Ishikawa (cell line): ENCODE data around the gene METRNL.

Experiments used
- CEBPB ChIP-seq: IDR thresholded peaks from 2 replicates; pipeline ENCODE4 v1.6.1; 2012
- CREB1 ChIP-seq: IDR thresholded peaks from 2 replicates; pipeline ENCODE4 v1.6.1; 2012; ENCODE audit warnings: low read depth
- EGR1 ChIP-seq: IDR thresholded peaks from 2 replicates; pipeline ENCODE4 v1.6.1; 2012
- EP300 ChIP-seq: IDR thresholded peaks from 2 replicates; pipeline ENCODE4 v1.6.1; 2012; ENCODE audit warnings: borderline replicate concordance
- FOXM1 ChIP-seq: IDR thresholded peaks from 2 replicates; pipeline ENCODE4 v1.6.1; 2012; ENCODE audit warnings: low read depth, borderline replicate concordance
- MAX ChIP-seq: IDR thresholded peaks from 2 replicates; pipeline ENCODE4 v1.6.1; 2012
- NFIC ChIP-seq: IDR thresholded peaks from 2 replicates; pipeline ENCODE4 v1.6.1; 2012
- RAD21 ChIP-seq: IDR thresholded peaks from 2 replicates; pipeline ENCODE4 v1.6.1; 2012; ENCODE audit warnings: low read depth
- REST ChIP-seq: IDR thresholded peaks from 2 replicates; pipeline ENCODE4 v1.6.1; 2012; ENCODE audit warnings: low read depth, mild to moderate bottlenecking
- TAF1 ChIP-seq: IDR thresholded peaks from 2 replicates; pipeline ENCODE4 v1.6.1; 2012; ENCODE audit warnings: low read depth, mild to moderate bottlenecking
- TCF12 ChIP-seq: IDR thresholded peaks from 2 replicates; pipeline ENCODE4 v1.6.1; 2012; ENCODE audit warnings: low read depth
- TEAD4 ChIP-seq: IDR thresholded peaks from 2 replicates; pipeline ENCODE4 v1.6.1; 2012
- USF1 ChIP-seq: IDR thresholded peaks from 2 replicates; pipeline ENCODE4 v1.6.1; 2012
- YY1 ChIP-seq: IDR thresholded peaks from 2 replicates; pipeline ENCODE4 v1.6.1; 2012; ENCODE audit warnings: low read depth
- ZBTB7A ChIP-seq: IDR thresholded peaks from 2 replicates; pipeline ENCODE4 v1.6.1; 2012; ENCODE audit warnings: low read depth

Gene METRNL

GRCh38 chr17:83116783-83117555 lies 37.6 kb downstream of the METRNL start:
- no peak for TF ChIP-seq FOXM1
- no peak for TF ChIP-seq TAF1
- no peak for TF ChIP-seq MAX
- no peak for TF ChIP-seq REST
- no peak for TF ChIP-seq USF1
- TF ChIP-seq YY1 = no peak
- no peak for TF ChIP-seq NFIC
- no peak for TF ChIP-seq RAD21
- TF ChIP-seq EGR1 = no peak
- no peak for TF ChIP-seq EP300
- TF ChIP-seq CEBPB = no peak
- no peak for TF ChIP-seq TCF12
- TF ChIP-seq TEAD4 = no peak
- TF ChIP-seq CREB1 = no peak
- TF ChIP-seq ZBTB7A = no peak

- no peak for TF ChIP-seq FOXM1
- TF ChIP-seq EP300 = no peak
- no peak for TF ChIP-seq CEBPB
- TF ChIP-seq ZBTB7A = no peak
- no peak for TF ChIP-seq REST
- no peak for TF ChIP-seq NFIC
- no peak for TF ChIP-seq TEAD4
- no peak for TF ChIP-seq YY1
- TF ChIP-seq MAX = no peak
- TF ChIP-seq TCF12 = no peak
Measured at GRCh38 chr17:83117583-83117982, 38.2 kb downstream of the METRNL start.

GRCh38 chr17:83118071-83118841 lies 38.8 kb downstream of the METRNL start:
- TF ChIP-seq YY1 (no peak), TCF12 (no peak), ZBTB7A (no peak), MAX (no peak), TAF1 (no peak), EP300 (no peak)

- no peak for TF ChIP-seq TEAD4
- no peak for TF ChIP-seq ZBTB7A
- no peak for TF ChIP-seq EP300
- no peak for TF ChIP-seq TAF1
- no peak for TF ChIP-seq CEBPB
- TF ChIP-seq REST = no peak
- TF ChIP-seq FOXM1 = no peak
- TF ChIP-seq USF1 = no peak
- no peak for TF ChIP-seq EGR1
- TF ChIP-seq TCF12 = no peak
- no peak for TF ChIP-seq YY1
- TF ChIP-seq MAX = no peak
- TF ChIP-seq NFIC = no peak
- no peak for TF ChIP-seq RAD21
- TF ChIP-seq CREB1 = no peak
Measured at GRCh38 chr17:83119987-83120864, 40.8 kb downstream of the METRNL start.
